ENCODE data around the gene ASTE1. TPM values are rescaled to one million over a fixed set of nuclear protein-coding genes. Genes with fewer than 3 reads are reported as not detected.
A peak's percentile ranks its signal among the peaks of the same experiment; 100 is the strongest.

The ASTE1 gene
- total and polyA plus RNA-seq, 9 of the 15 experiments (the other 6 are each of a cell fraction or from before 2014, with no cell fraction given) = 3.5 to 12.1 (median 6.9) TPM

GRCh38 chr3:131072099-131072559 is 45.5 kb upstream of the ASTE1 start (continued):
- peak; percentile 79; the same call in 1 of the 2 replicates for TF ChIP-seq SMAD3 (CRISPR knock-in tag; conservative IDR thresholded peaks at IDR 0.05)
- TF ChIP-seq ZFP30 (CRISPR knock-in tag; IDR thresholded peaks at IDR 0.05; ENCODE audit: borderline replicate concordance) = no peak
- no peak for TF ChIP-seq ZEB2 (IDR thresholded peaks at IDR 0.05)
- TF ChIP-seq CREB1 (IDR thresholded peaks at IDR 0.05) = no peak
- no peak for TF ChIP-seq CREB1 (CRISPR knock-in tag; IDR thresholded peaks at IDR 0.05)
- TF ChIP-seq NR2C2 (CRISPR knock-in tag; IDR thresholded peaks at IDR 0.05) = no peak
- TF ChIP-seq NR2C2 (tag; IDR thresholded peaks at IDR 0.05) = peak; percentile 78
- no peak for TF ChIP-seq ZNF655 (CRISPR knock-in tag; IDR thresholded peaks at IDR 0.05)
- no peak for TF ChIP-seq E2F8 (IDR thresholded peaks at IDR 0.05; ENCODE audit: low read depth, partially characterized antibody)
- peak; percentile 75 for TF ChIP-seq TEAD4 (IDR thresholded peaks at IDR 0.05; ENCODE audit: low read length)
- no peak for TF ChIP-seq TEAD4 (CRISPR knock-in tag; IDR thresholded peaks at IDR 0.05; ENCODE audit: borderline replicate concordance)
- TF ChIP-seq ZNF707 (CRISPR knock-in tag; conservative IDR thresholded peaks at IDR 0.05) = no peak
- TF ChIP-seq BRD9 (IDR thresholded peaks at IDR 0.05; ENCODE audit: low read depth, partially characterized antibody) = no peak
- TF ChIP-seq MYBL2 (IDR thresholded peaks at IDR 0.05; ENCODE audit: low read depth) = no peak
- TF ChIP-seq MYBL2 (CRISPR knock-in tag; IDR thresholded peaks at IDR 0.05; ENCODE audit: borderline replicate concordance) = no peak
- TF ChIP-seq SMAD1 (IDR thresholded peaks at IDR 0.05; ENCODE audit: low read depth, low read length, partially characterized antibody) = no peak
- TF ChIP-seq MED1 (CRISPR knock-in tag; IDR thresholded peaks at IDR 0.05; ENCODE audit: borderline replicate concordance) = no peak
- TF ChIP-seq PYGO2 (tag; IDR thresholded peaks at IDR 0.05) = no peak
- TF ChIP-seq ZNF431 (CRISPR knock-in tag; IDR thresholded peaks at IDR 0.05) = no peak
- TF ChIP-seq ETV1 (tag; conservative IDR thresholded peaks at IDR 0.05; ENCODE audit: low read depth) = peak; percentile 65; the same call in 1 of the 2 replicates
- no peak for TF ChIP-seq C11orf30 (IDR thresholded peaks at IDR 0.05; ENCODE audit: low read depth)
- no peak for TF ChIP-seq ZBTB7A (IDR thresholded peaks at IDR 0.05; ENCODE audit: borderline replicate concordance, control insufficient read depth, low read depth, low read length)
- no peak for TF ChIP-seq CTCFL (IDR thresholded peaks at IDR 0.05; ENCODE audit: borderline replicate concordance, insufficient read depth, low read depth, low read length, poor library complexity, severe bottlenecking)

All from K562 (cell line).